ENCODE data around the gene TMEM181.
"Not testable (repeated sequence)": the region's sequence is repeated elsewhere in the genome, so short reads cannot be mapped to it uniquely, and the experiment has no call there.

Gene TMEM181

DNA sequence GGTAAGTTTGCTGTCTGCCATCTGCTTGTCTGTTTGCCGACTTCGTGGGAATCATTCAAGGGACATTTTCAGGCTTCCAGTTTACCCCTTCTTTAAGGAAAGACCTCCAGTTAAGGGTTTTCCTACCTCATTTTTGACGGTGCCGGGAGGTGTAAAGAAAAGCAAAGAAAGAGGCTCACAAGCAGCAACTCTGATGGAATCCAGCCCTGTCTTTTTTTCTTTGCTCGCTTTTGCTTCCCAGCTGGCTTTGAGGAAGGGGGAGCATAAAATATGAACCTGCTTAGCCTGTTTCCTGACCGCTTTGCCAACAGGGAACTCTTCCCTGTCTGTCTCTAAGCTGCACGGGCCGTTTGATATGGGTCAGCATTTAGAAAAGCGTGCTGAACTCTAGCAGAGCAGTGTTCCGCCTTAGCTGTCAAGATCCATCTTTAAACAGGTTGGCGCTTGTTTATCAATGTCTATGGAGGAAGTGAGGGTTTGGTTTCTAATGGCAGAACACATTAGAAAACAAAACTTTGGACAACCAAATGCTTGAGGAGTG is 103.8 kb downstream of the TMEM181 start:
- peak in 2 of 4 experiments; percentile 20 to 49 for DNase-seq

DNA sequence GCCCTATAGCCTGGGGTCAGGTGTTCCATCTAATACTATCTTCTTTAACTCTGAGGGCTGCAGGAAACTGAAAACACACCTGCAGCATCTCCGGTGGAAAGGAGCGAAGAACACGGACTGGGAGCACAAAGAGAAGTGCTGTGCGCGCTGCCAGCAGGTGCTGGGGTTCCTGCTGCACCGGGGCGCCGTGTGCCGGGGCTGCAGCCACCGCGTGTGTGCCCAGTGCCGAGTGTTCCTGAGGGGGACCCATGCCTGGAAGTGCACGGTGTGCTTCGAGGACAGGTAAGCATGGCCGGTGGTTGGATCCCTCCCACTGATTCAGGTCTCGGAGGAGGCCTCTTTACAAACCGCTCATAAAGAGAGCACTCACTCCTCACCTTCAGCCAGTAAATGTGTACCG is 105.4 kb downstream of the TMEM181 start:
- no peak for DNase-seq

DNA sequence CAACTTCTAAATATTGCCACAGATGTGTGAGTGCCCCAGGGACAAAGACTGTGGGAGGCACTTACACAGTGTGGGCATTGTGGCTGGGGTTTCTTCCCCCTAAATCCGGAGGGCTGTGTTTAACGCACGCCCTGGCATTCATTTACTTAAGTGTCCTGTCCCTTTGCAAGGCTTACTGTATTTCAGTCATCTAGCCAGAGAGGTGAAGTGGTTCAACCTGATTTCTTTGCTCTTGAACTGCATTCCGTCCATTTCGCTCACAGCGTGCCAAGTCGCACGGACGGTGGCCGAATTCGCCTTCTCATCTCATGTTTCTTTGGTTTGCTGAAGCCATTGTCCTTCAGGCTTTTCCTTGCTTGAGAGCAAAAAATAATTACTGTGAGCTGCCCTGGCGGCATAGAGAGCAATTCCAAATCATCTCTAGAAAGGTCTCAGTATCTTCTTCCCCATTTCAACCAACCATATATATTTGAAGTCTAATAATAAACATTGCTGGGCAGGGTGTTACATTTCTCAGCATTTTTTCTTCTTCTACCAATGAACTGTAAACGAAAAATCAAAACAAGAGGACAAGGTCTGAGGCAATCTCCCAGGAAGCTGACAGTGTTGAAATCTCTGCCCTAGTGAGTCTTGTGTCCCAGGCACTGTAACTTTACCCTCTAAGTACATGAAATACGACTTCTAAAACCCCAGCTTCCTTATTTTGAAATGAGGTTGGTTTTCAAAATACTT is 106.9 kb downstream of the TMEM181 start:
- DNase-seq: peak; percentile 87 to 99 (median 92)

DNA sequence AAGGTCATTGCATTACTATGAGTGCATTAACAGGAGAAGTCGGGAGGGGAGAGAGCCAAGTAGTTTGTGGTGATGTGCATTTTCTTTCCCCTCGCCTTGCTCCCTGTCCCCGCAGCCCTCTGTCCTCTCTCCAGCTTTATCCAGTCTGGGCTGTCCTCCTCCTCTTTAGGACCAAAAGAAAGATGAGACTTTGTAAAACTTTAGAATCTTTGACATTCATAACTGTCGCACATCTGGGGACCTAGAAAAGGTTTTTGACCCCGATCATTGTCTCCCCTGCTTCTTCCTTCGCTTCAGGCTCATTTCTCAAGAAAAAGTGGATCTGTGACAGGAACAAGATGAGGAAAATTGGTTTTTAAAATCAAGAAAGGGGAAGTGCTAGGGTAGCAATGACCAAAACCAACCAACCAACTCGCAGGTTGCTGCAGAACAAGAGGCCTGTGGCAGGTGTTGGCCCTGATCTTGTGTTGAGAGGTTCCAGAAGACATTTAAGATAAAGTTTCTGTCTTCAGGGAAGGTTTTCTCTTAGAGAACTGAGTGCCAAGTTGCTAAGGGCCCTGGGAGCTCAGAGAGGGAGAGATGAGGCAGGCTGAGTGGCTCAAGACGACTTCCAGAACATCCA is 107.6 kb downstream of the TMEM181 start:
- peak; percentile 30 to 49 (median 40) for DNase-seq

DNA sequence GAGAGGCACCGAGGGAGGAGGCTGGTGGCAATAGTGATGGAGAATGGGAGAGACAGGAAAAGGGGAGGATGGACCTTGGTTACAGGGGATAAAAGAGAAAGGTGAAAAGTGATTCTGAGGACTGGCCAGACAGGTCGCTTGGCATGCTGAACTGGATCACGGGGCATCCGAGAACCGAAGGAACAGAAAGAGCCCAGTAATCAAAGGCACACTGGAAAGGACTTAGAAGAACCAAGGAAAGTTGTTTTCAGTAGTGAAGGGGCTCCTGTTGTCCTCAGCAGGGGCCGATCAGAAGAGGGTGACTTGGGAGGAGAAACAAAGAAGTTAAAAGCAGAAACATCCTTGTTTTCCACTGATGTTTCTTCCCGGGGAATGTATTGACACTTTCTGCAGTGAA is 108.8 kb downstream of the TMEM181 start:
- DNase-seq: no peak

DNA sequence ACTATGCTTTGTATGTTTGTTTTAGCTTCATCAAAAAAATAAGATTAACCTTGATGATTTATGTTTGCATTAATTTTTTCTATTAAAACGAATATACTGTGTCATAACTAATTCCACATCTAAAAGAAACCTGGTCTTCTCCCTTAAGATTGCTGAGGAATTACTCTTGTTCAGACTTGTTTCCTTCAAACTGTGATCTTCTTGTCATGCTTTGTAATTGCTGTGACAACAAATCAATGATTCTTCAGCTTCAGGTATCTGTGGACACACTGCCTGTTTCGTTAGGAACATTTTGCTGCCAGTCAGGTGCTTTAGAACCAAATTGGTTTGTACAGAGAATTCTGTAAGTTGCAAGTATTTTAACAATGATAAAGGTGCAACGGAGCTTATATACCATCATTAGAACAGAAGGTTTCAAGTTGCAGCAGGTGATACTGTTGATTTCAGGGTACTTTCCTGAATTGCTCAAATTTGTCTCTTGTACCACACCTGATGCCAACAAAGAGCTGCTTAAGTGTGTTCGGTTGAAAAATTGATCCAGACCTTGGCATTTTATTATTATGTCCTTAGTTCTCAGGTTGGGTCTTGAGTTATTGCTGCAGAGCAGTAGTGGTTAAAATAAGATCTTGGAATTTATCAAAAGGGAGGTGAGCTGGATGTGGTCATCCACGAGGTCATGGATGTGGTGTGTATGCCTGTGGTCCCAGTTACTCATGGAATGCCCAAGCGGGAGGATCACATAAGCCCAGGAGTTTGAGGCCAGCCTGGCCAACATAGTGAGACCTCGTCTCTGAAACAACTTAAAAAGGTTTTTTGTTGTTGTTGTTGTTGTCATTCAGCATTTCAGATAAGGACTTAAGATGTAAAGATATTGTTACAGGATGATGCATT is 109.5 kb downstream of the TMEM181 start:
- DNase-seq: no peak

DNA sequence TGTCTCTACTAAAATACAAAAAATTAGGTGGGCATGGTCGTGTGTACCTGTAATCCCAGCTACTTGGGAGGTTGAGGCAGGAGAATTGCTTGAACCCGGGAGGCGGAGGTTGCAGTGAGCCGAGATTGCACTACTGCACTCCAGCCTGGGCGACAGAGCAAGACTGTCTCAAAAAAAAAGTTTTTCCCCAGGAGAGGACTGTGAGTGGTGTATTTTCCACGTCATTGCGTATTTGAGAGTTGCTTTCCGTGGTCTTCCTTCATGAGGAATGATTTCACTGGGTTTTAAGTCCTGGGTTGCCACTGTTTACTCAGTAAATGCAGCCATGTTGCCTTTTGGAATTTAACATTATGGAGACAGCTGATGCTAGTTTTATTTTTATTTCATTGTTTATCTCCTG is 112.2 kb downstream of the TMEM181 start:
- not testable (repeated sequence) for DNase-seq

DNA sequence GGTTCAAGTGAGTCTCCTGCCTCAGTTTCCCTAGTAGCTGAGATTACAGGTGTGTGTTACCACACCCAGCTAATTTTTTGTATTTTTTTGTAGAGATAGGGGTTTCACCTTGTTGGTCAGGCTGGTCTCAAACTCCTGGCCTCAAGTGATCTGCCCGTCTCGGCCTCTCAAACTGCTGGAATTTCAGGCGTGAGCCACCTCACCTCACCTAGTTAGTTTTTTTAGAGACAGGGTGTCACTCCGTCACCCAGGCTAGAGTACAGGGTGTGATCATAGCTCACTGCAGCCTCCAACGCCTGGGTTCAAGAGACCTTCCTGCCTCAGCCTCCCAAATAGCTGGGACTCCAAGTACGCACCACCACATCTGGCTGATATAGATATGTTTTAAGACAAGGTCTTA is 112.8 kb downstream of the TMEM181 start:
- no peak for DNase-seq

DNA sequence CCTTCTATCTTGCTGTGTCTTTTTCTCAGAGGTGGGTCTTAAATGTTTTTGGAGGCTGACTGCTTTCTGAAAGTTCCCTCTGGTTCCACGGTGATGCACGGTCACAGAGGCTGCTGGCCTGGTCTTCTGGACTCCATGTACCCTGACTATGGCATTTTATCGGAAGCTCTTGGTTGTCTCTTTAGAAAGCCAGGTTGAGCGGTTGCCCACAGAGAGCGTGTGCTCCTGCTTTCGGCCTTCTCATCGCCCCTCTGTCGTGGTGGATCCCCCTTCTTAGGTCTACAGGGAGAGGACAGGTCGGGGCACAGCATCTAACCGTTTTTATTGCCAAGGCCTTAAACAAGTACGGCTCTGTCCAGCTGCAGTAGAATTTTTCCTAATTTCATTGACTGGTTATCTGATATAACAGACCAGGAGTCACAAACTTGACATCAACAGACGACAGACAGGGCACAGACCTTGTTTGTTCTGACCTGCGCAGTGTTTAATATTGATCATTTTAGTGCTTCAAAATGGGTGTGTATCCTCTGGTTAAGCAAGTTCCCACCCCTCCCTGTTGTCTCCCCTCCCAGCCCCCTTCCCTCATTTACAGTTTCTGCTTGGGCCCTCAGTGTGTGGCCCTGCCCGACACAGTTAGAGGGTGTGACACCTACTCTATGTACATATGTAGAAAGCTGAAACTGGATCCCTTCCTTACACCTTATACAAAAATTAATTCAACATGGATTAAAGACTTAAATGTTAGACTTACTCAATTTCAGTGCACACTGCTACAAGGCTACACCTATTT is 114.6 kb downstream of the TMEM181 start:
- DNase-seq: no peak

DNA sequence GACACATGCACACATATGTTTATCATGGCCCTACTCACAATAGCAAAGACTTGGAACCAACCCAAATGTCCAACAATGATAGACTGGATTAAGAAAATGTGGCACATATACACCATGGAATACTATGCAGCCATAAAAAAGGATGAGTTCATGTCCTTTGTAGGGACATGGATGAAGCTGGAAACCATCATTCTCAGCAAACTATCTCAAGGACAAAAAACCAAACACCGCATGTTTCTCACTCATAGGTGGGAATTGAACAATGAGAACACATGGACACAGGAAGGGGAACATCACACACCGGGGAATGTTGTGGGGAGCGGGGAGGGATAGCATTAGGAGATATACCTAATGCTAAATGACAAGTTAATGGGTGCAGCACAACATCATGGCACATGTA is 117.2 kb downstream of the TMEM181 start:
- not testable (repeated sequence) for DNase-seq

DNA sequence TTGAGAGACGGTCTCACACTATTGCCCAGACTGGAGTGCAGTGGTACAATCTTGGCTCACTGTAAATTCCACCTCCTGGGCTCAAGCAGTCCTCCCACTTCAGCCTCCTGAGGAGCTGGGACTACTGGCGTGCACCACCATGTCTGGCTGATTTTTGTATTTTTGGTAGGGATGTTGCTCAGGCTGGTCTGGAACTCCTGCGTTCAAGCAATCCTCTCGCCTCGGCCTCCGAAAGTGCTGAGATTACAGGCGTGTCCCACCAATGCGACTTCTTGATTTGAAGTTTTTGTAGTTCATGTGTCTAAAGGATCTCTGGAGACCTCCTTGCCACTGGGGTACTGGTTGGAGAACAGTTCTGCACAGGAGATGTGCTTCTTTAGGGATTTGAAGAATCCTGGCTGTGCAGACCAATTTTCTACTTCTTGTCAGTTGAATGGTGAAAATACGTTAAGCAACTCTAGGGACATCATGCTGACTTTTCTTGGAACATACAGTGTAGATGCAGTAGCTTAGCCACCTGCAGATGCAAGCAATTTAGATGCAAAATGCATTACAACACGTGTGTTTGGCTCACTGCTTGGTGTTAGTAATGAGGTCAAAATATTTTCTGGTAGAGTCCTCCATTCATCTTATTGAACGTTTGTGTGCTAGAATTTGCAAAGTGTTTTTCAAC is 118.2 kb downstream of the TMEM181 start:
- DNase-seq: no peak

DNA sequence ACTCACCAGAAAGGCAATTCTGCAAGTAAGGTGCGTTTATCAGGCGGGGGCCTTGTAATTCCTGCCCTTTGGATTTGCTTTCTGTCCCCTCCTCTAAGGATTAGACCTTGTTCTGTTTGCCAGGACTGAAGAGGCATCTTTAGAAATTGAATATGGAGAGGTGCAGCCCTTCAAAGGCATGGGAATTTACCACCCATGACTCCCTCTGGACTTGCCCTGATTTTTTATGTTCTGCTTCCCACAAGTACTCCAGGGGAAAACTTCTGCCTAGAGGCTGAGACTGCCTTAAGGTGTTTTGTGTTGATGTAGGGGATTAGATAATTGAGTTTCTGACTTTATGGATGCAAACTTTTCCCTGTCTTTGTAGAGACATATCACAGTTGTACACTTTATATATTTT is 120.1 kb downstream of the TMEM181 start:
- DNase-seq: no peak

DNA sequence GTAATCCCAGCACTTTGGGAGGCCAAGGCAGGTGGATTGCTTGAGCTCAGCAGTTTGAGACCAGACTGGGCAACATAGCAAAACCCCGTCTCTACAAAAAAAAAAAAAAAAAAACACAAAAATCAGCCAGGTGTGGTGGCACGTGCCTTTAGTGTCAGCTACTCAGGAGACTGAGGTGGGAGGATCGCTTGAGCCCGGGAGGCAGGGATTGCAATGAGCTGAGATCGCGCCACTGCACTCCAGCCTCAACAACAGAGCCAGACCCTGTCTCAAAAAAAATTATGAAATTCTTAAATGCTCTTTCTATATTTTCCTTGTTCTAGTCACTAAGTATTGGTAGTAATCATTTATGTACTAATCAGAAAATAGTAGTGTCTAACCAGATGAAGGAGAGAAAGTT is 120.6 kb downstream of the TMEM181 start:
- DNase-seq: no peak

DNA sequence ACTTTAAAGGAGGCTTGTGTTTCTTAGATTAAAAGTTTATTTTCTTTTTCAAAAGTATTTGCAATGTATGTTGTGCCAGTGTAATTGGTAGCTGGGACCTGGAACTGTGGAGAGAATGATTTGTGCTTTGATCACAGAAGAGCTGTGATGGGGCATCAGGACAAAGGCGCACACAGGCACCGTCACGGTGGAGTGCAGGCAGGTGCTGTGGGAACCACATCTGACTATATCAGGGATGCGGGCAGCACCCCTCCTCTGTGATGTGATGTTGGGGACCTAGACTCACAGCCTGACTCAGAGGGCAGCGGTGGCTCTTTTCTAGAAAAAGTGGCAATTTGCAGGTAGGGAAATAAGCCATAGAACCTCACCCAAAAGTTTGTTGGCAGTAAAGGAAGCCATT is 124.4 kb downstream of the TMEM181 start:
- DNase-seq: no peak

DNA sequence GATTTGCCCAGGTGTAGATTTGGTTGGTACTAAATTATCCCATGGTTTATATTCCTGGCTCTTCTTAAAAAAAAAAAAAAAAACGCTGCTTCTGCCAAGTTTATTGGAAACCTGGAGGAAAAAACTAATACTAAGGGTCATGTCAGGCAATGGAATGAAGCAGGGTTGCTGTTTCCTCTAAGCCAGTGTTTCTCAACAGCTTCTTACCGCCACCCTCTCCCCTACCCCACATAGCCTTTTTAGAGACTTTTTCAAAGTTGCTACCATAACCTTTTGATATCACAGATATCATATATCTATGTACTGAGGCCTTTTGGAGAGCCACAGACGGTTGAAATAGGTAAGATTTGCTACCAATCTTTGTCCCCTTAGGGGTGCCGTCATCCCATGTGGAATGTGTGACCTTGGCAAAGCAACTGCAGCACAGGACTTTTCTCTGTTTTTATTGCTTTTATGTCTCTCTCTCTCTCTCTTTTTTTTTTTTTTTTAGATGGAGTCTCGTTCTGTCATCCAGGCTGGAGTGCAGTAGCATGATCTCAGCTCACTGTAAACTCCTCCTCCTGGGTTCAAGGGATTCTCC is 124.9 kb downstream of the TMEM181 start:
- no peak for DNase-seq

Measured in suppressor macrophage (primary cell).